Measurements from ENCODE around the gene NEDD4.

NEDD4 gene

GRCh38 chr15:55824857-55825613 lies 168.4 kb downstream of the NEDD4 start (continued):
- TF ChIP-seq INSM2 (tag by site-specific recombination; IDR thresholded peaks at IDR 0.05) (0 out of 2 replicates have a peak, but pooled peaks have one; percentile 54), TSHZ1 (tag by site-specific recombination; IDR thresholded peaks at IDR 0.05; ENCODE audit: borderline replicate concordance) (no peak), CTCF (tag by site-specific recombination; IDR thresholded peaks at IDR 0.05) (peak; percentile 72; the same call in 1 of the 2 replicates), ZNF580 (tag by site-specific recombination; IDR thresholded peaks at IDR 0.05) (peak; percentile 94), ZXDB (tag by site-specific recombination; IDR thresholded peaks at IDR 0.05) (peak; percentile 86), ZNF23 (tag by site-specific recombination; IDR thresholded peaks at IDR 0.05; ENCODE audit: borderline replicate concordance) (no peak), ZBTB17 (tag by site-specific recombination; IDR thresholded peaks at IDR 0.05) (peak; percentile 78), ZSCAN4 (tag by site-specific recombination; IDR thresholded peaks at IDR 0.05) (0 out of 2 replicates have a peak, but pooled peaks have one; percentile 34), ZNF555 (tag by site-specific recombination; conservative IDR thresholded peaks at IDR 0.05) (no peak), ZNF302 (tag by site-specific recombination; IDR thresholded peaks at IDR 0.05; ENCODE audit: low read depth) (no peak), ZNF280D (tag by site-specific recombination; IDR thresholded peaks at IDR 0.05) (no peak), ZNF280C (tag by site-specific recombination; IDR thresholded peaks at IDR 0.05) (no peak), YY1 (tag by site-specific recombination; IDR thresholded peaks at IDR 0.05) (peak; percentile 61; the same call in 1 of the 2 replicates), ZNF138 (tag by site-specific recombination; IDR thresholded peaks at IDR 0.05; ENCODE audit: borderline replicate concordance) (no peak), GLI4 (tag by site-specific recombination; IDR thresholded peaks at IDR 0.05) (no peak), ZNF830 (tag by site-specific recombination; IDR thresholded peaks at IDR 0.05; ENCODE audit: low read depth) (no peak), ZNF335 (tag by site-specific recombination; conservative IDR thresholded peaks at IDR 0.05) (peak; percentile 47), PATZ1 (tag by site-specific recombination; IDR thresholded peaks at IDR 0.05) (0 out of 2 replicates have a peak, but pooled peaks have one; percentile 24), ZNF529 (tag by site-specific recombination; IDR thresholded peaks at IDR 0.05; ENCODE audit: insufficient replicate concordance) (no peak), ZNF610 (tag by site-specific recombination; IDR thresholded peaks at IDR 0.05; ENCODE audit: borderline replicate concordance) (peak; percentile 62; the same call in 1 of the 2 replicates), ZNF121 (tag by site-specific recombination; IDR thresholded peaks at IDR 0.05) (peak; percentile 21; the same call in 1 of the 2 replicates)
